Measurements from ENCODE around the gene KMT2B. TPM values are rescaled to one million over a fixed set of nuclear protein-coding genes. Genes with fewer than 3 reads are reported as not detected.

Gene KMT2B
- total RNA-seq, 6 experiments from 2014 or later = 10.5 to 23.1 (median 15.0) TPM

DNA sequence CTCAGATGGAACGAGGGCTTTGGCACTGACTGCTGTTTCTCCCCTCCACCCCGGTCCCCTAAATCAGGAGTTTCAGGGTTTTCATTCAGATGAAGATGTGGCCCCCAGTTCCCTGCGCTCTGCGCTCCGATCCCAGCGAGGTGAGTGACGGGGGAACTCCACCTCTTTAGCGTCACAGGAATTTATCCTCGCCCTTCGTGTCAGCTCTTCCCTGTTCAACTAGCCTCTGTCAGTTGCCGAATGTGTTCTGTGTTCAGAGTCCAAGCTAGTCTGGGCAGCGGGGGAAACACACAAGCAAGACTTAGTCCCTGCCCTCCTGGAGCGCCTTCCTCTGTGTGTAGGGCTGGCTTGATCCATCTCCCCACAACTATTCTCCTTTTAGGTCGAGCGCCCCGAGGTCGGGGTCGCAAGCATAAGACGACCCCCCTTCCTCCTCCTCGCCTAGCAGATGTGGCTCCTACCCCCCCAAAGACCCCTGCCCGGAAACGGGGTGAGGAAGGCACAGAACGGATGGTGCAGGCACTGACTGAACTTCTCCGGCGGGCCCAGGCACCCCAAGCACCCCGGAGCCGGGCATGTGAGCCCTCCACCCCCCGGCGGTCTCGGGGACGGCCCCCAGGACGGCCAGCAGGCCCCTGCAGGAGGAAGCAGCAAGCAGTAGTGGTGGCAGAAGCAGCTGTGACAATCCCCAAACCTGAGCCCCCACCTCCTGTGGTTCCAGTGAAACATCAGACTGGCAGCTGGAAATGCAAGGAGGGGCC is 1.8 kb downstream of the KMT2B start:
- Histone ChIP-seq H3K9me3 (no peaks in the 10 kb centered on the region), H3K27me3 (no peaks in the 10 kb centered on the region), H3K4me1 (peaks cover 0 to 21% (median 6%) of the 10 kb centered on the region in 4 donors), H3K27ac (peak overlapping the region in 1 of 3 donors; percentile 91), H3K36me3 (peaks cover 0 to 33% (median 18%) of the 10 kb centered on the region in 4 donors), H3K4me3 (peak overlapping the region in 2 of 3 donors; percentile 79 to 92)
- intact Hi-C loops (cut with DNase I) = no loop called here
- TF ChIP-seq, protein P1, sequence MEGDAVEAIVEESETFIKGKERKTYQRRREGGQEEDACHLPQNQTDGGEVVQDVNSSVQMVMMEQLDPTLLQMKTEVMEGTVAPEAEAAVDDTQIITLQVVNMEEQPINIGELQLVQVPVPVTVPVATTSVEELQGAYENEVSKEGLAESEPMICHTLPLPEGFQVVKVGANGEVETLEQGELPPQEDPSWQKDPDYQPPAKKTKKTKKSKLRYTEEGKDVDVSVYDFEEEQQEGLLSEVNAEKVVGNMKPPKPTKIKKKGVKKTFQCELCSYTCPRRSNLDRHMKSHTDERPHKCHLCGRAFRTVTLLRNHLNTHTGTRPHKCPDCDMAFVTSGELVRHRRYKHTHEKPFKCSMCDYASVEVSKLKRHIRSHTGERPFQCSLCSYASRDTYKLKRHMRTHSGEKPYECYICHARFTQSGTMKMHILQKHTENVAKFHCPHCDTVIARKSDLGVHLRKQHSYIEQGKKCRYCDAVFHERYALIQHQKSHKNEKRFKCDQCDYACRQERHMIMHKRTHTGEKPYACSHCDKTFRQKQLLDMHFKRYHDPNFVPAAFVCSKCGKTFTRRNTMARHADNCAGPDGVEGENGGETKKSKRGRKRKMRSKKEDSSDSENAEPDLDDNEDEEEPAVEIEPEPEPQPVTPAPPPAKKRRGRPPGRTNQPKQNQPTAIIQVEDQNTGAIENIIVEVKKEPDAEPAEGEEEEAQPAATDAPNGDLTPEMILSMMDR (IDR thresholded peaks at IDR 0.05) = no peak
- TF ChIP-seq POLR2A (IDR thresholded peaks at IDR 0.05) = peak; percentile 27
- 58% methylated on average over 13 of the region's 32 CpGs for WGBS (ENCODE audit: insufficient coverage, low coverage, low lambda C conversion rate, missing lambda C conversion rate)
- no peak for ATAC-seq
- peak; percentile 24 to 61 (median 56) for DNase-seq

DNA sequence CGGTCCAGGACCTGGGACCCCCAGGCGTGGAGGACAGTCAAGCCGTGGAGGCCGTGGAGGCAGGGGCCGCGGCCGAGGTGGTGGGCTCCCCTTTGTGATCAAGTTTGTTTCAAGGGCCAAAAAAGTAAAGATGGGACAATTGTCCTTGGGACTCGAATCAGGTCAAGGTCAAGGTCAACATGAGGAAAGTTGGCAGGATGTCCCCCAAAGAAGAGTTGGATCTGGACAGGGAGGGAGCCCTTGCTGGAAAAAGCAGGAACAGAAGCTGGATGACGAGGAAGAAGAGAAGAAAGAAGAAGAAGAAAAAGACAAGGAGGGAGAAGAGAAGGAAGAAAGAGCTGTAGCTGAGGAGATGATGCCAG is 2.3 kb downstream of the KMT2B start:
- peak in 1 of 3 donors; percentile 21 for DNase-seq
- no peaks in the 10 kb centered on the region for H3K27me3 ChIP-seq
- H3K27ac ChIP-seq = no peak overlapping the region
- H3K4me1 ChIP-seq = peaks cover 0 to 21% (median 6%) of the 10 kb centered on the region in 4 donors
- WGBS (ENCODE audit: insufficient coverage, low coverage, low lambda C conversion rate, missing lambda C conversion rate) = 90% methylated on average over 9 of the region's 9 CpGs
- no peaks in the 10 kb centered on the region for H3K9me3 ChIP-seq
- TF ChIP-seq, protein P1 (IDR thresholded peaks at IDR 0.05) = no peak
- no peak for TF ChIP-seq POLR2A (IDR thresholded peaks at IDR 0.05)
- peaks cover 0 to 38% (median 24%) of the 10 kb centered on the region in 4 donors for H3K36me3 ChIP-seq
- no peak for ATAC-seq
- intact Hi-C loops (cut with DNase I) = no loop called here
- H3K4me3 ChIP-seq = no peak overlapping the region

DNA sequence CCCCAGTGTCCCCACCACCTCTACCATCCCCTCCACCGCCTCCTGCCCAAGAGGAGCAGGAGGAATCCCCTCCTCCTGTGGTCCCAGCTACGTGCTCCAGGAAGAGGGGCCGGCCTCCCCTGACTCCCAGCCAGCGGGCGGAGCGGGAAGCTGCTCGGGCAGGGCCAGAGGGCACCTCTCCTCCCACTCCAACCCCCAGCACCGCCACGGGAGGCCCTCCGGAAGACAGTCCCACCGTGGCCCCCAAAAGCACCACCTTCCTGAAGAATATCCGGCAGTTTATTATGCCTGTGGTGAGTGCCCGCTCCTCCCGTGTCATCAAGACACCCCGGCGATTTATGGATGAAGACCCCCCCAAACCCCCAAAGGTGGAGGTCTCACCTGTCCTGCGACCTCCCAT is 2.8 kb downstream of the KMT2B start:
- H3K4me1 ChIP-seq = peaks cover 0 to 18% (median 6%) of the 10 kb centered on the region in 4 donors
- no peaks in the 10 kb centered on the region for H3K9me3 ChIP-seq
- H3K36me3 ChIP-seq = peaks cover 0 to 43% (median 29%) of the 10 kb centered on the region in 4 donors
- no peak overlapping the region for H3K4me3 ChIP-seq
- H3K27me3 ChIP-seq = no peaks in the 10 kb centered on the region
- DNase-seq (peak; percentile 17 to 55 (median 50)), ATAC-seq (no peak)
- 94% methylated on average over 11 of the region's 17 CpGs for WGBS (ENCODE audit: insufficient coverage, low coverage, low lambda C conversion rate, missing lambda C conversion rate)
- intact Hi-C loops (cut with DNase I) = no loop called here
- no peak overlapping the region for H3K27ac ChIP-seq
- TF ChIP-seq POLR2A (IDR thresholded peaks at IDR 0.05) = no peak

DNA sequence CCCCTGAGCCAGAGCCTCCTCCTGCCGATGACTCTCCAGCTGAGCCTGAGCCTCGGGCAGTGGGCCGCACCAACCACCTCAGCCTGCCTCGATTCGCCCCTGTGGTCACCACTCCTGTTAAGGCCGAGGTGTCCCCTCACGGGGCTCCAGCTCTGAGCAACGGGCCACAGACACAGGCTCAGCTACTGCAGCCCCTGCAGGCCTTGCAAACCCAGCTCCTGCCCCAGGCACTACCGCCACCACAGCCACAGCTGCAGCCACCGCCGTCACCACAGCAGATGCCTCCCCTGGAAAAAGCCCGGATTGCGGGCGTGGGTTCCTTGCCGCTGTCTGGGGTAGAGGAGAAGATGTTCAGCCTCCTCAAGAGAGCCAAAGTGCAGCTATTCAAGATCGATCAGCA is 3.6 kb downstream of the KMT2B start:
- DNase-seq (peak in 1 of 3 donors; percentile 13), ATAC-seq (no peak)
- 97% methylated on average over 6 of the region's 16 CpGs for WGBS (ENCODE audit: insufficient coverage, low coverage, low lambda C conversion rate, missing lambda C conversion rate)
- H3K27me3 ChIP-seq = no peaks in the 10 kb centered on the region
- TF ChIP-seq, protein P1 (IDR thresholded peaks at IDR 0.05) = no peak
- TF ChIP-seq POLR2A (IDR thresholded peaks at IDR 0.05) = no peak
- intact Hi-C loops (cut with DNase I) = no loop called here
- no peaks in the 10 kb centered on the region for H3K9me3 ChIP-seq
- peaks cover 0 to 13% (median 2%) of the 10 kb centered on the region in 4 donors for H3K4me1 ChIP-seq
- no peak overlapping the region for H3K27ac ChIP-seq
- H3K36me3 ChIP-seq = peaks cover 0 to 51% (median 36%) of the 10 kb centered on the region in 4 donors
- H3K4me3 ChIP-seq = no peak overlapping the region

DNA sequence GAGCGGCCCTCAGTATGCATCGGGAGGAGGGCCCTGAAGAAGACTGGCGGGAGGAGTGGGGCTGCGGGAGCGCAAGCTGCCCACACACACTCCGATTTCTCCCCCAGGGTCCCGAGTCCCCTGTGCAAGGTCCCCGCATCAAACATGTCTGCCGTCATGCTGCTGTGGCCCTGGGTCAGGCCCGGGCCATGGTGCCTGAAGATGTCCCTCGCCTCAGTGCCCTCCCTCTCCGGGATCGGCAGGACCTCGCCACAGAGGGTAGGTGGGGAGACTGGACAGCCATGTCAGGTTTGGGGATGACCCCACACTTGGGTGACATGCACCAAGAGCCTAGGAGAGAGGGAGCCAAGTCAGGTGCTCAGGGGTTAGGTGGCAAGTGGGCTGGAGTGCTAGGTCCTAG is 4.7 kb downstream of the KMT2B start:
- Histone ChIP-seq H3K4me1 (peaks cover 0 to 13% (median 2%) of the 10 kb centered on the region in 4 donors), H3K27ac (no peak overlapping the region), H3K27me3 (no peaks in the 10 kb centered on the region), H3K9me3 (no peaks in the 10 kb centered on the region), H3K4me3 (no peak overlapping the region), H3K36me3 (peaks cover 5 to 62% (median 44%) of the 10 kb centered on the region in 4 donors)
- intact Hi-C loops (cut with DNase I) = no loop called here
- TF ChIP-seq, protein P1 (IDR thresholded peaks at IDR 0.05) = no peak
- TF ChIP-seq POLR2A (IDR thresholded peaks at IDR 0.05) = no peak
- 93% methylated on average over 2 of the region's 14 CpGs for WGBS (ENCODE audit: insufficient coverage, low coverage, low lambda C conversion rate, missing lambda C conversion rate)
- no peak for DNase-seq
- no peak for ATAC-seq

Data from right lobe of liver (tissue), 6 donors.